Ecto neural progenitor cell (in vitro differentiated cells): Measurements from ENCODE around the gene APPL1.
"Not testable (repeated sequence)": the region's sequence is repeated elsewhere in the genome, so short reads cannot be mapped to it uniquely, and the experiment has no call there.

Experiments
- DNase-seq: peaks from one replicate; pipeline ENCODE4 v3.0.0-alpha.2; 2018; ENCODE audit warnings: low spot score

Gene APPL1

DNA sequence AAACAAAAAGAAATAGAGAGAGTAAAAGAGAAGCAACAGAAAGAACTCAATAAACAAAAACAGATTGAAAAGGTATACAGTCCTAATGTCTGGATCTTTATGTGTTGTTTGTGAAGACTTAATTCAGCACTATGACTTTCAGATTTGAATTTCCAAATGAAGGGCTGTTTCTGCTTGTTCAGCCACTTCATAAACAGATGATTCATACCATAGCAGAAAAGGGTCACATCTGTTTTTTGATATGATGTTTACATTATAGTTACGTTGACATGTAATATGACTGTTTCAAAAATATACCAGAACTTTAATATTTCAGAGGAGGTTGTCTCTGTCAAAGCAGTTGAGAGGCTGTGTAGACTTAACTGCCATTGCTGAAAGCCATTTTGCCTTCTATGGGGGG, 40.9 kb downstream of the APPL1 start:
- no peak for DNase-seq

DNA sequence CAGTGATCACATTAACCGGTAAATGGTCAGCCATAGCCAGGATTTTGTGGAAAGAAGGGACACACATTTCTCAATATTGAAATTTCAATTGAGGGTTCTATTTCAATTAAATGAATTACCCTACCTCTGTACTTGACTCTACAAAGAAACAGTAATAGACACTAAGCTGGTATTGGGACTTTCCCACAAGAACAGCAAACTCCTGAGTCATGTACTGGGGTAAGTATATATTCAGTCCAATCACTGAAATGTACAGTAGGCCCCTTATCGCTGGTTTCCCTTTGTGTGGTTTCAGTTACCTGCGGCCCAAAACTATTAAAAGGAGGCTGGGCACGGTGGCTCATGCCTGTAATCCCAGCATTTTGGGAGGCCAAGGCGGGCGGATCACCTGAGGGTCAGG, 47.3 kb downstream of the APPL1 start:
- DNase-seq: no peak

DNA sequence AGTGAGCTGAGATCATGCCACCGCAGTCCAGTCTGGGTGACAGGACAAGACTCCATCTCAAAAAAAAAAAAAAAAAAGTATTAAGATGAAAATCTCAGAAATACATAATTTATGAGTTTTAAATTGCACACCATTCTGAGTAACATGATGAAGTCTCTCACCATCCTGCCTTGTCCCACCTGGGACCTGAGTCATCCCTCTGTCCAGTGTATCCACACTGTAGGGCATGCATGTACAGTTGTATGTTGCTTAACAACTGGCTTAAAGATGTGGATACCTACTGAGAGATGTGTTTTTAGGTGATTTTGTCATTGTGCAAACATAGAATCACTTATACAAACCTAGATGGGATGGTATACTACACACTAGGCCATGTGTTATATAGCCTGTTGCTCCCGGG, 47.9 kb downstream of the APPL1 start:
- no peak for DNase-seq

DNA sequence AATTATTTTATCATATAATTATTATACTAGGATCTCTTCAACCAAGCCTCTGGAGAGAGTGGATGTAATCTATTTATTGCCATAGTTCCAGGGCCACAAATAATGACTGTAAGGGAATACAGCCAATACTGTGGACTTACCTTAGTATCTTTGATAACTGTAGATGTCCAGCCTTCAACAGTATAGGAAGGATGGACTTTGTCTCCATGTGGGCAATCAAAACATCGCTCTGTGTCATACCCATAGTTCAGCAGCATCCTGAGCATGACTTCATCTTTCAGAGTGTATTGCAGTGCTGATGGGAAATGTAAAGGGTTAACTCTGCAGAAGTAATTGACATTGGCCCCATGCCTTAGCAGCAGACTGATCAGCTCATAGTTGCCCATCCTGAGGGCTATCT, 50.7 kb downstream of the APPL1 start:
- DNase-seq: no peak

DNA sequence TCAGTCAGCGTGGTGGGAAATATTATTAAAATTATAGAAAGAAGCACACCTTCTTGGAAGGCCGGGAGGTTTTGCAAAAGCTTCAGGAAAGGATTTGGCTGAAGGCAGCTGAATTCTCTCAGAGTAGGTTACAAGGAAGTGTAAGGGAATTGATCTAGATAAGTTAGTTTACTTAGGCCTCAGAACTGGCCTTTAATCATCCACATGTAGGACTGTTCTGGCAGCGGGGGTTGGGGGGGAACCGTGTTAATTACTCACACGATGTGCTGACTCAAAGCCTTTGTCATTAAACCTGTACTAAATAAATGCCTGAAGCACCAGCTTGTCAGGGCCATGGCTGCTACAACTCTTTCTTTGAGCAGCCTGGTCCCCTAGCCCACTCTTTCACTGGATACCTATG, 52.2 kb downstream of the APPL1 start:
- DNase-seq: no peak

DNA sequence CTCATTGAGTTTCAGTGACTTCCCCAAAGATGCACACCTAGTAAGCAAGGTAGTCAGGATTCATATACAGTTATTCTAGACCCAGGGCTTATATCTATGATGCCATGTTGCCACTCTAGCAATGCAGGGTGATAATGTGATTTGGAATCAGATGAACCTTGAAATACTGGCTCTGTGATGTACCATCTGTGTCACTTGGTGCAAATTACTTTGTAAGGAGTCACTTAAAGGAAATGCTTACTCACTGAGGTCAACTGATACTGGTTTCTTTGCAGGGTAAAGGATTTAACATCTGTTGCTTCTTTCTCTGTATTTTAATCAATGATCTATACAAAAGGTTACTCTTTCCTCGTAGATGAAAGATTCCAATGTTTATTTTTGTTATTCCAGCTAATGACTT, 54.2 kb downstream of the APPL1 start:
- no peak for DNase-seq

DNA sequence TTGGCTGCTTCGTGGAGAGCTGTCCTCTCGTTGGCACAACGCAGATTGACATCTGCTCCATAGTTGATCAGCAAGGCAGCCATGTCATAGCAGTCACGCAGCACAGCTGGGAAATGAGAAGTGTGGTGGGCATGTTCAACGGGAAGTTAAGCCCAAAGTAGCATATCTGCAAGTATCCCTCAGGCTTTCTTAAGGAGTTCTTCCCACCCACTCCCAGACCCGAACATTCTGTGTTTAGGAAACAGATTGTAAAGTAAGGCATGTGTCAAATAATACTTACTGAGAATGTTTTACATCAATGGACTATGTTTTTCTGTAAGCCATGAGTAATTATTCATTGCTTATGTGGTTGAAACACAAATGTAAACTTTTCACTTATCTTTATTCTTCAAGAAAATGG, 55.8 kb downstream of the APPL1 start:
- DNase-seq: no peak

DNA sequence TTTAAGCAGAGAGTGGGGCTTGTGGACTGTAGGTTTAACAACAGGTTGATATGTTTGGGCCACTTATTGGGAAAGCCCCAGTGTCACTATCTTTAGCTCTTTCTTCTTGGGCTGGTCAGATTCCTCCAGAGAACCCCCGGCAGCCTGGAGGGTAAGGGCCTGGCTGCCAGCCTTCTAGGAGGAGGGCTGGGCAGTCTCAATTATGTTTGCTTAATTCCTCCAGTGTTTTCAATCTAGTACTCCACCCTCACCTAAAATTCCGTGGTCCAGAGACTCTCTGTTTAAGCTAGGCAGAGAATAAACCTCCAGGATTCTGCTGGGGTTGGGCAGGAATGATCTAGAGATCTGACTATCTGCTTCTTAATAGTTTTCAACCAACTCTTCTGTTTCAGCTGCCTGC, 59.7 kb downstream of the APPL1 start:
- DNase-seq: no peak

DNA sequence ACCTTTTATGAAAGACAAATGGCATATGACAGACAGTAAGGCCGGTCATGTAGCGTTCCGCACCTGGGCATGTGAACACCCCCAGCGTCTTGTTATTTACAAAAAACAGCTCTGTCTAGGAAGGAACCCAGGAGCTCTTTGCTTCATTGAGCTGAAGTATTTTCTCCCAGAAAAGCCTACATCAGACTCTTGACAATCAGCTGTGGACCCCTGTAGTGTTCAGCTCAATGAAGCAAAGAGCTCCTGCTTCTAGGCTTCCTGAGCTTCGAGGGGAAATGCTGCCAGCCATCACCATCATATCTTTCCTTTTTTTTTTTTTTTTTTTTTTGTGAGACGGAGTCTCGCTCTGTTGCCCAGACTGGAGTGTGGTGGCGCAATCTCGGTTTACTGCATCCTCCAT, 60.9 kb downstream of the APPL1 start:
- no peak for DNase-seq

DNA sequence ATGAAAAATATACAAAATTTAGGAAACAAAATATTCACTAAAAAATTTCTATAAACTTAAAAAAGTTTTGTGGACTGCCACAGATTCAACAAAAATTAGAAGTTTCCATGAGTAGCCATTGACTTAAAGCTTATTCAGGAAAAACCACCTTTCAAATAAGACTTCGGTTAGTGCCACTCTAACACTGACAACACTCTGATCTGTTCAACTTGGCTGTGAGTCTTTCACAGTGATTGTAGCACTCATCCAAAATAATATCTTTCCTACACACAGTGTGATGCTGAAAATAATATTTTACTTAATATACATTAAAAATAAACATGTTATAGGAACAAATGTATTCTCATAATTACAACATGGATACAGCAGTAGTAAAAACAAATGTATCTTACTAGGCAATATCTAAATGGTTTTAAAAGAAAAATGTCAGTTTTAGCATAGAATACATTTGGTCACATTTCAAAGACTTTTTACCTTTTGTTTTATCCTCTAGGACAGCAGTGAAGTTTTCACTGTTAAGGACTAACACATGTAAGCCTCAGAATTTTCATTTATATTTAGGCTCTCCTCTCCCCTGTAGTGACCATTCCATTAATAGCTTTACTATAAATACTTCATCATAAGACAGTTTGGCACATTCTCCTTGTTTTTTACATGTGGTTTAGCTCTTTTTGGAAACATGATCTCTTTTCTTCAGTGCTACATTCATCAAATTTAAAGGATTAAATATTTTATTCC, 64.8 kb downstream of the APPL1 start, which contains the start of gene ASB14:
TSS of gene ASB14 (minus strand) at position 527 of the 738 bp plus-strand sequence. CDS start 652 bp downstream, outside the sequence.
- no peak for DNase-seq

DNA sequence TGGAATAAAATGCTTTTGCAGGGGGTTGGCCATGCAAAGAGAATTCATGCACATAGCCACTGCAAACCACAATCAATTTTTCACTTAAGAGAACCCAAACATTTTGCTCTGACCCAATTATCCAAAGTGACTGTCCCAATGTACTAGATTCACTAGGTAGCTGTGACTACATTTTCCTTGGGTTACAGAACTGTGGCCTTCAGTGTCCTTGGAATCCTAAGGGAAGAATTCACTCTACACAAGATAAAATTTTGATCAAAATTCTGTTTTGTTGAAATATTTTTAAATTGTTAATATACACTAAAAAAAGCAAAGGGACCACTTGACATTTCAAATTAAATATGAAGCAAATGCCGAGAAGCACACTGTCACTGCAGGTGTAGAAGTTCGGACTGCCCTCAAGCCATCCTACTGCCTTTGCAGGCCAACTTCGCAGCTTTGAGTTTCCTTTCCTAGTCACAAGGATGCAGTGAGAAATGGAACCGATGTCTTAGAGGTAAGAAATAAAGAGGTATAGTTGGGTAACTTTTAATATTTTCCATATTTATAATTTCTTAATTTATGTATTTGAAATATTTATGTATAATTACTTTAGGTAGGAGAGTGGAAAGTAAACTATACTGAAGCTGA, 65.5 kb downstream of the APPL1 start:
- DNase-seq: no peak

DNA sequence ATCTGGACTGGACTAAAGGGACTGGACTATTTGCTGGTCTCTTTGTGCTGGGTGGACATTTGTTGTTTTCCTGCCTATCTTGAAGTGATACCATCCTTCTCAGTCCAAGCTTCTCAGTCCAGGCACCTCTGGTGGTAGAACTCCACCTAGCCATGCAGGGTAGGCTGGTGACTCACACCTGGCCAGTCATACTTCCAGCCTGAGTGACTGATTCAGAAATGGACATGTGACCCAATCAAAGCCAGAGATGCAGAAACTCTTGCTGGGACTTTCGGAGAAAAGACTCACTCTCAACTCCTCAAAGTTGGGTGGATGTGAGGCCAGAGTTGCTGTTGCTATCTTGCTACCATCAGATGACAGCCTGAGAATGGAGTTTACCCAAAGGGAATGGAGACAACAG, 70.5 kb downstream of the APPL1 start:
- no peak for DNase-seq

DNA sequence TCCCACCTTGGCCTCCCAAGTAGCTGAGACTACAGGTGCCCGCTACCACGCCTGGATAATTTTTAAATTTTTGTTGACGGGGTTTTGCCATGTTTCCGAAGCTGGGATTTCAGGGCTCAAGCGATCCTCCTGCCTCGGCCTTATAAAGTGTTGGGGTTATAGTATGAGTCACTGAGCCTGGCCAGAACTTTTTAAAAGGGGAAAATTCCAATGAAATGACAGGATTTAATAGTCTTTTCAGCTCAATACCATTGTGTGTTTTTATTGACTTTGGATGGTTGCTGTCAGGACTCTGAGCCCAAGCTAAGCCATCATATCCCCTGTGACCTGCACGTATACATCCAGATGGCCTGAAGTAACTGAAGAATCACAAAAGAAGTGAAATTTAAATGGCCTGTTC, 76.0 kb downstream of the APPL1 start:
- not testable (repeated sequence) for DNase-seq

DNA sequence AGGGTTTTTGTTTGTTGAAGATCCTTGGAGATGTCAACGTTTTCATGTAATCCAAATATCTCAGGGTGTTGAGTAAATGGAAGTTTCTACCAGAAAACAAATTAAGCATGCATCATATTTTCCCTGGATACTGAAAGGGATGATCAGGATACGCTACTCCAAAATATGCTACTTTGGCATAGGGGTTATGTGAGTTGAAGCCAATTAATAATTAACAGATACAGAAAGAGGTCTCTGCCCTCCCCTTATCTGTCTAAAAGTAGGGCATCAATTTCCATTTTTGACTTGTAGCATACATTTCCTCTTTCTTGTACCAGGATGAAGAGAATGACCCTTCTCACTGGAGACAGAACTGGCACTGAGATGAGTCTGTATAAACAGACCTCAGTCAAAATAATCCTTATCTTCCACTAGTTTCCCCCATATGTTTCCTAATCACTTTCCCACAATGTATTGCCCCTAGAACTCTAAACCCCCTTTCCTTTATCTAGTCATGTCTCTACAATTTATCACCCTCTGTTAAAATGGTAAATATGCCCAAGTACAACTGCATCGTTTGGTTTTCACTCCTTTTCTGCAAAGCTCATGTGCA, 82.3 kb downstream of the APPL1 start:
- DNase-seq: no peak

DNA sequence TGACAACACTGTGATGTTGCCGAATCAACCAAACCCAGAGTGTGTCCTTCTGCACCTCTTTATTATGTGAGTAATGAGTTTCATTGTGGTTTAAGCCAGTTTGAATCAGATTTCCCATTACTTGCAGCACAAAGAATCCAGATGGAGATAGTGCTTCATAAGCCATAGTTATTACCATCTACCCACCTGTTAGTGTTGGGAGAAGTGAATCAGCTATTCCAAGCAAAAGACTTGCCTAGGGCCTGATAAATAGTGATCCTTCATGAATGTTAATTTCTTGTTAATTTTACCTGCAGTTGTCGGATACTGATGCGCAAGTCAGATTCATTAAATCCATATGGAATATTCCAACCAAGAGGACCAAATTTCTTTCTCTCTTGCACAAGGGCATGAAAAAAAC, 86.7 kb downstream of the APPL1 start:
- DNase-seq: no peak
